Mesothelial cell of epicardium (in vitro differentiated cells): ENCODE results near the gene CAPN10. TPM values are rescaled to one million over a fixed set of nuclear protein-coding genes. Genes with fewer than 3 reads are reported as not detected.

Experiments used
- DNase-seq, 2 experiments: peaks; one replicate each; pipeline ENCODE4 v3.0.0; 2021; ENCODE audit warnings: low spot score in 2 of 2; ENCODE audit not compliant: unreplicated experiment in 2 of 2
- H3K27ac Mint-ChIP-seq: 2 replicates; pipeline ENCODE4 v1.8.0; 2021; ENCODE audit warnings: mixed read lengths
- H3K27me3 Mint-ChIP-seq: 2 replicates; pipeline ENCODE4 v1.8.0; 2021; ENCODE audit warnings: low read depth, mixed read lengths
- H3K36me3 Mint-ChIP-seq: 2 replicates; pipeline ENCODE4 v1.8.0; 2021; ENCODE audit warnings: mixed read lengths
- H3K4me1 Mint-ChIP-seq: 2 replicates; pipeline ENCODE4 v1.8.0; 2021; ENCODE audit warnings: mixed read lengths
- H3K4me3 Mint-ChIP-seq: 2 replicates; pipeline ENCODE4 v1.8.0; 2021; ENCODE audit warnings: mild to moderate bottlenecking, moderate library complexity, mixed read lengths
- H3K9me3 Mint-ChIP-seq: 2 replicates; pipeline ENCODE4 v1.8.0; 2021; ENCODE audit warnings: mixed read lengths
- total RNA-seq: library from RNA; stranded (reverse); gene quantifications from 3 replicates; pipeline ENCODE4 v1.2.1, GENCODE V29; 2021
- TF ChIP-seq, protein P1 (sequence below): fragments of 200-600 bp; sonication (generic); IDR thresholded peaks from one replicate; pipeline ENCODE4 v1.5.0; 2021; ENCODE audit warnings: antibody characterized with exemption; ENCODE audit not compliant: unreplicated experiment

Gene CAPN10
- total RNA-seq, 1 donor from 2014 or later: 58.6 TPM

DNA sequence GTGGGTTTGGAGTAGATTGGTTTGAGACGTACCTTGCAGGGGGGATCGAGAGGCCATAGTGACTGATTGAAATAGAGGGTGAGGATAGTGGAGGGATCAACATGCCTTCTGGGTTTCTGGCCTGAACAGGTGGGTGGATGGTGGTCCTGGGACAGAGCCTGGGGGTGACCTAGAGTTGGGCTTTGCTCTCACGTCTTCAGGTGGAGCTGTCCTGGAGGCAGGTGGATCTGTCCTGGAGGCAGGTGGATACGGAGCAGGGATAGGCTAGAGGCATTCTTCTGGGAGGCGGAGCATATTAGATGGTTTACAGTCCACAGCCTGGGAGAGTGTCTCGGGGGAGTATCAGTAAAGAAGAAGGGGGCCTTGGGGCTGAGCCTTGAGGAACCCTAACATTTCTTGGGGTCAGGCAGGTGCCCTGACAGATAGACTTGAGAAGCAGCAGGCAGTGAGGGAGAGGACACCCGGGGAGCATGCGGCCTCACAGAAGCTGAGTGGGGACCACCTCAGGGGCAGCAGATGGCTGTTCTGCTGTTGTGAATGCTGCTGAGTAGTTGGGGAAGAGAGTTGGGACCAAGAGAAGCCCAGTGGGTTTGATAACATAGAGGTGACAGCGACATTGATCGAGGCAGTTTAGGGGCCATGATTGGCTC, 1.6 kb downstream of the CAPN10 start:
- Mint-ChIP-seq H3K9me3 (no peaks in the 10 kb centered on the region), H3K4me1 (peaks cover 31% of the 10 kb centered on the region), H3K36me3 (peaks cover 4% of the 10 kb centered on the region), H3K27ac (peak overlapping the region; percentile 52), H3K27me3 (no peaks in the 10 kb centered on the region), H3K4me3 (peak overlapping the region; percentile 92)
- no peak for DNase-seq
- TF ChIP-seq, protein P1, sequence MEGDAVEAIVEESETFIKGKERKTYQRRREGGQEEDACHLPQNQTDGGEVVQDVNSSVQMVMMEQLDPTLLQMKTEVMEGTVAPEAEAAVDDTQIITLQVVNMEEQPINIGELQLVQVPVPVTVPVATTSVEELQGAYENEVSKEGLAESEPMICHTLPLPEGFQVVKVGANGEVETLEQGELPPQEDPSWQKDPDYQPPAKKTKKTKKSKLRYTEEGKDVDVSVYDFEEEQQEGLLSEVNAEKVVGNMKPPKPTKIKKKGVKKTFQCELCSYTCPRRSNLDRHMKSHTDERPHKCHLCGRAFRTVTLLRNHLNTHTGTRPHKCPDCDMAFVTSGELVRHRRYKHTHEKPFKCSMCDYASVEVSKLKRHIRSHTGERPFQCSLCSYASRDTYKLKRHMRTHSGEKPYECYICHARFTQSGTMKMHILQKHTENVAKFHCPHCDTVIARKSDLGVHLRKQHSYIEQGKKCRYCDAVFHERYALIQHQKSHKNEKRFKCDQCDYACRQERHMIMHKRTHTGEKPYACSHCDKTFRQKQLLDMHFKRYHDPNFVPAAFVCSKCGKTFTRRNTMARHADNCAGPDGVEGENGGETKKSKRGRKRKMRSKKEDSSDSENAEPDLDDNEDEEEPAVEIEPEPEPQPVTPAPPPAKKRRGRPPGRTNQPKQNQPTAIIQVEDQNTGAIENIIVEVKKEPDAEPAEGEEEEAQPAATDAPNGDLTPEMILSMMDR: no peak

DNA sequence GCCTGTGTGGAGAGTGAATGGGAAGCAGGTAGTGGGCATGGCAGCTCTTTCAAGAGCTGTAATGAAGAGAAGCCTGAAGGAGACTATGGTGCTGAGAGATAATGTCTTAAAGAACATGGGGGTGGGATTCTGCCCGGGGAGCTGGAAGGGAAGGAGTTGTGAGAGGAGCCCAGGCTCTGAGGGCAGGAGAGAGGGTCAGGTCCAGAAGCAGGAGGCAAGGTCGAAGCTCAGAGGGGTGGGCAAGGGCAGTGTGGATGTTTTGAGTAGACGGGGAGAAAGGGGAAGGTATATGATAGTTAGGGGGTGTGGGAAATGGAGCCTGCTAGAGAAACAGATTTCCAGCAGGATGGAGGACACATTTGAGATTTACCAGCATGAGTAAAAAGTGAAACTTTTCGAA, 2.1 kb downstream of the CAPN10 start:
- Mint-ChIP-seq H3K27ac (no peak overlapping the region), H3K4me3 (peak overlapping the region; percentile 92), H3K36me3 (peaks cover 4% of the 10 kb centered on the region), H3K9me3 (no peaks in the 10 kb centered on the region), H3K4me1 (peaks cover 31% of the 10 kb centered on the region), H3K27me3 (no peaks in the 10 kb centered on the region)
- no peak for DNase-seq
- TF ChIP-seq, protein P1: no peak

DNA sequence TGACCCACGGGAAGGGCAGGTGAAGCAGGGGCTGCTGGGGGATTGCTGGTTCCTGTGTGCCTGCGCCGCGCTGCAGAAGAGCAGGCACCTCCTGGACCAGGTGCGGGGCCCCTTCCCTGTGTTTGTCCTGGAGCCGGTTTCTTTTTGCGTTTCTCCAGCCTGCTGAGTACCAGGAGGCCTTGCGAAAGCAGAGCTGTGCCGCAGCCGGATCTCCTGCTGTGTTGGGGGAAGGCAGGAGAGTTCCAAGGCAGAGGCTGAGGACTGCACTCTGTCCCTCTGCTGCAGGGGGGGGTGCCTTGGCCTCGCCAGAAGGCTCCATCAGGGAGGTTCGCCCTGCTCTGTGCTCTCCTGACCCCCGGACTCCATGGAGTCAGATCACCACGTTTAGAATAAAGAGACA, 2.8 kb downstream of the CAPN10 start:
- H3K4me3 Mint-ChIP-seq: no peak overlapping the region
- no peak for DNase-seq
- no peaks in the 10 kb centered on the region for H3K9me3 Mint-ChIP-seq
- peaks cover 31% of the 10 kb centered on the region for H3K4me1 Mint-ChIP-seq
- TF ChIP-seq, protein P1: no peak
- peaks cover 4% of the 10 kb centered on the region for H3K36me3 Mint-ChIP-seq
- no peak overlapping the region for H3K27ac Mint-ChIP-seq
- no peaks in the 10 kb centered on the region for H3K27me3 Mint-ChIP-seq

DNA sequence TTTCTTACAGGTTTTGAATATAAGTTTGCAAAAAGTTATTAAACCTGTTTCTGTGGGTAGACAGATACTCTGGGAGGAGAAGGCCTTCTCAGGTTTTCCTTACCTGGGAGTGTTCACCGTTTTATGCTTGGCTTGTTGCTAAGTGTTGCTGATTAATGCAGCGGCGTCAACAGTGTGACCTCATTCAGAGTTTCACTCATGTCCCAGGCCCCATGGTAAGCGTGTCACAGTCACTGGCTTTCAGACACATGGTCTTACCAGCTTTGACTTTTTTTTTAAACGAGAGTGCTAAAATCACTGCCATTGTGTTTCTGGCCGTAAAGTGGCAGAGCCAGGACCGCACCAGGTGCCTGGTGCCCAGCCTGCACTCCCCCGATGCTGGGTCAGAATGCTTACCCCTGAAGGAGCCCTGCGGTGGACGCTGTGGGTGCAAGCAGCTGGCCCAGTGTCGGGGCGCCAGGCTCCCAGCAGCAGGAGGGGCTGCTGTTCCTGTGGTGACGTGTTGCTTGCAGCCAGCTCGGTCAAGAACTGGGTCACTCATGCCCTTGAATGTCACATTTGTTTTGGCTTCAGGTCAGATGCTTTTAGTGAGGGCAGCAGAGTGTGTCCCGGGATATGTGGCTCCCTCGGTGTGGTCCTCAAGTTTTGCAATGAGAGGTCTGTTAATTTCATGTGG, 3.5 kb downstream of the CAPN10 start:
- Mint-ChIP-seq H3K4me1 (peaks cover 27% of the 10 kb centered on the region), H3K36me3 (peaks cover 4% of the 10 kb centered on the region), H3K27ac (no peak overlapping the region), H3K9me3 (no peaks in the 10 kb centered on the region), H3K27me3 (no peaks in the 10 kb centered on the region), H3K4me3 (no peak overlapping the region)
- TF ChIP-seq, protein P1: no peak
- no peak for DNase-seq

DNA sequence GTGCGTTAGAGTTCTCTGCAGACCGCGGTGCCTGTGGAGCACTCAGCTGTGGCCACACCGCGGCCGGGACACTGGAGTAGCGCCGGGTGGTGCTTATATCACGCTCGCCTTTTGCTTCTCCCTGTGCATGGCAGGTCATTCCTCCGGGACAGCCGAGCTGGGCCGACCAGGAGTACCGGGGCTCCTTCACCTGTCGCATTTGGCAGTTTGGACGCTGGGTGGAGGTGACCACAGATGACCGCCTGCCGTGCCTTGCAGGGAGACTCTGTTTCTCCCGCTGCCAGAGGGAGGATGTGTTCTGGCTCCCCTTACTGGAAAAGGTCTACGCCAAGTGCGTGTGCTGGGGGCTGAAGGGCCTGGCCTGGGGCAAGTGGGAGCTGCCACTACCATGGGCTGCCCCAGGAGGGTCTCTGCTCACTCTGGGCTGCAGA, 4.2 kb downstream of the CAPN10 start:
- no peaks in the 10 kb centered on the region for H3K27me3 Mint-ChIP-seq
- H3K27ac Mint-ChIP-seq: no peak overlapping the region
- no peaks in the 10 kb centered on the region for H3K9me3 Mint-ChIP-seq
- H3K36me3 Mint-ChIP-seq: peaks cover 4% of the 10 kb centered on the region
- H3K4me1 Mint-ChIP-seq: peaks cover 23% of the 10 kb centered on the region
- H3K4me3 Mint-ChIP-seq: no peak overlapping the region
- TF ChIP-seq, protein P1: no peak
- no peak for DNase-seq
